Spleen (tissue), 7 donors: ENCODE results near the gene RFXANK.
"Not testable (repeated sequence)": the region's sequence is repeated elsewhere in the genome, so short reads cannot be mapped to it uniquely, and the experiment has no call there.

Source experiments
- CTCF ChIP-seq, 11 experiments: fragments of 200-600 bp in 7 of 11; fragments of 450-650 bp in 4 of 11; sonication (generic) in 4 of 11; IDR thresholded peaks in 8 of 11; conservative IDR thresholded peaks in 3 of 11; 1 replicate in 7 of 11; 2 replicates in 4 of 11; pipeline versions ENCODE4 v1.4.0 to v1.8.0; 2016 to 2021; ENCODE audit warnings: antibody characterized with exemption in 11 of 11, inconsistent platforms in 4 of 11, mild to moderate bottlenecking in 1 of 11
- POLR2A ChIP-seq, 3 donors: fragments of 450-650 bp; IDR thresholded peaks; one replicate each; pipeline ENCODE4 v1.5.1; 2017; ENCODE audit warnings: antibody characterized with exemption in 3 of 3, mild to moderate bottlenecking in 1 of 3
- donor health status: DM: no; HTN: no; CAD: no; lungs with moderate emphysema.
- donor health status: DM: no; HTN: no; CAD: no.
- donor health status: DM: no; HTN: no; CAD: no.

DNA sequence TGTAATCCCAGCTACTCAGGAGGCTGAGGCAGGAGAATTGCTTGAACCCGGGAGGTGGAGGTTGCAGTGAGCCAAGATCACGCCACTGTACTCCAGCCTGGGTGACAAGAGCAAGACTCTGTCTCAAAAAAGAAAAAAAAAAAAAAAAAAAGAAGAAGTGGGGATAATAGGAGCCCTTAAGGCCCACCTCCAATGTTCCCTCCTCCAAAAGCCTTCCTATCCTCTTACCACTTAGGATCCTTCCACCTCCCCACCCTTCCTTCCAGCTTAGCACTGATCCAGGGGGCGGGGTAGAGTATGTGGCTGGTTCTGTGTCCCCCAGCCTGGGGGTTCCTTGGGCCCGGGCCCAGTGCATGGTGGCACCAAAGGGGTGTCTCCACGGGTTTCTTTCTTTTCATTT lies 18.8 kb upstream of the RFXANK start:
- TF ChIP-seq CTCF (IDR thresholded peaks at IDR 0.05 in 8 of 11, conservative IDR thresholded peaks at IDR 0.05 in 3 of 11); POLR2A (IDR thresholded peaks at IDR 0.05): not testable (repeated sequence)
